Measurements from ENCODE around the gene REXO1. TPM values are rescaled to one million over a fixed set of nuclear protein-coding genes. Genes with fewer than 3 reads are reported as not detected.
A peak's percentile ranks its signal among the peaks of the same experiment; 100 is the strongest.

REXO1 gene
- total and polyA plus RNA-seq, 2 experiments from 2014 or later = 20.2 to 90.1 TPM

MicroRNA genes within 50 kb of the gene (microRNA counts, 767-probe panel; counts per million panel counts)
- not detected for microRNA hsa-miR-1909-3p

Small RNA genes lying within 50 kb of the gene (microRNA-seq; reads per million reads assigned to microRNA genes)
- 3.5 reads per million, percentile 12 among the genes with 10 or more reads in this experiment for gene MIR1909

Other genes starting within 250 kb of the REXO1 start
- 35.3 and 46.4 TPM in 2 replicates for gene UQCR11, start 243.0 kb downstream of the REXO1 start, total RNA-seq (2014; rRNA removed; shearing (Covaris generic))
- gene UQCR11, start 243.0 kb downstream of the REXO1 start, polyA plus RNA-seq (2016; fragmentation: Nextera tagmentation; extraction: Ambion mirVana) = 413 and 414 TPM in 2 replicates
- gene TCF3, start 195.9 kb downstream of the REXO1 start, total RNA-seq (2014; rRNA removed; shearing (Covaris generic)) = 250 and 383 TPM in 2 replicates
- 166 and 186 TPM in 2 replicates for gene TCF3, start 195.9 kb downstream of the REXO1 start, polyA plus RNA-seq (2016; fragmentation: Nextera tagmentation; extraction: Ambion mirVana)
- not detected in 2 replicates for gene ONECUT3, start 95.0 kb downstream of the REXO1 start, total RNA-seq (2014; rRNA removed; shearing (Covaris generic))
- not detected in 2 replicates for gene ONECUT3, start 95.0 kb downstream of the REXO1 start, polyA plus RNA-seq (2016; fragmentation: Nextera tagmentation; extraction: Ambion mirVana)
- gene ATP8B3, start 36.2 kb downstream of the REXO1 start, total RNA-seq (2014; rRNA removed; shearing (Covaris generic)) = 2.8 and 6.0 TPM in 2 replicates
- 1.7 and 2.1 TPM in 2 replicates for gene ATP8B3, start 36.2 kb downstream of the REXO1 start, polyA plus RNA-seq (2016; fragmentation: Nextera tagmentation; extraction: Ambion mirVana)
- gene KLF16, start 15.1 kb upstream of the REXO1 start, total RNA-seq (2014; rRNA removed; shearing (Covaris generic)) = 20.2 and 22.0 TPM in 2 replicates
- gene KLF16, start 15.1 kb upstream of the REXO1 start, polyA plus RNA-seq (2016; fragmentation: Nextera tagmentation; extraction: Ambion mirVana) = 8.9 and 12.3 TPM in 2 replicates
- gene ABHD17A, start 37.0 kb upstream of the REXO1 start, total RNA-seq (2014; rRNA removed; shearing (Covaris generic)) = 68.8 and 99.9 TPM in 2 replicates
- gene ABHD17A, start 37.0 kb upstream of the REXO1 start, polyA plus RNA-seq (2016; fragmentation: Nextera tagmentation; extraction: Ambion mirVana) = 34.2 and 37.1 TPM in 2 replicates
- 10.6 and 12.4 TPM in 2 replicates for gene ADAT3, start 56.9 kb upstream of the REXO1 start, total RNA-seq (2014; rRNA removed; shearing (Covaris generic))
- gene ADAT3, start 56.9 kb upstream of the REXO1 start, polyA plus RNA-seq (2016; fragmentation: Nextera tagmentation; extraction: Ambion mirVana) = 7.8 and 7.9 TPM in 2 replicates
- gene SCAMP4, start 56.9 kb upstream of the REXO1 start, total RNA-seq (2014; rRNA removed; shearing (Covaris generic)) = 87.0 and 106 TPM in 2 replicates
- 35.5 and 39.4 TPM in 2 replicates for gene SCAMP4, start 56.9 kb upstream of the REXO1 start, polyA plus RNA-seq (2016; fragmentation: Nextera tagmentation; extraction: Ambion mirVana)
- gene CSNK1G2, start 92.7 kb upstream of the REXO1 start, total RNA-seq (2014; rRNA removed; shearing (Covaris generic)) = 113 and 147 TPM in 2 replicates
- gene CSNK1G2, start 92.7 kb upstream of the REXO1 start, polyA plus RNA-seq (2016; fragmentation: Nextera tagmentation; extraction: Ambion mirVana) = 39.6 and 55.9 TPM in 2 replicates
- 106 and 130 TPM in 2 replicates for gene BTBD2, start 167.2 kb upstream of the REXO1 start, total RNA-seq (2014; rRNA removed; shearing (Covaris generic))
- 23.8 and 27.2 TPM in 2 replicates for gene BTBD2, start 167.2 kb upstream of the REXO1 start, polyA plus RNA-seq (2016; fragmentation: Nextera tagmentation; extraction: Ambion mirVana)
- 123 and 159 TPM in 2 replicates for gene MKNK2, start 202.8 kb upstream of the REXO1 start, total RNA-seq (2014; rRNA removed; shearing (Covaris generic))
- gene MKNK2, start 202.8 kb upstream of the REXO1 start, polyA plus RNA-seq (2016; fragmentation: Nextera tagmentation; extraction: Ambion mirVana) = 71.0 and 106 TPM in 2 replicates
- gene MOB3A, start 247.8 kb upstream of the REXO1 start, total RNA-seq (2014; rRNA removed; shearing (Covaris generic)) = 5.9 and 9.4 TPM in 2 replicates
- gene MOB3A, start 247.8 kb upstream of the REXO1 start, polyA plus RNA-seq (2016; fragmentation: Nextera tagmentation; extraction: Ambion mirVana) = 2.9 TPM in 2 replicates
- gene IZUMO4, start 248.4 kb upstream of the REXO1 start, total RNA-seq (2014; rRNA removed; shearing (Covaris generic)) = 2.2 and 2.6 TPM in 2 replicates
- gene IZUMO4, start 248.4 kb upstream of the REXO1 start, polyA plus RNA-seq (2016; fragmentation: Nextera tagmentation; extraction: Ambion mirVana) = 0.57 and 0.82 TPM in 2 replicates